Activated CD8-positive, alpha-beta T cell treated with anti-CD3 and anti-CD28 coated beads for 36 hours (primary cell): ENCODE data around the gene CYP3A5. TPM values are rescaled to one million over a fixed set of nuclear protein-coding genes. Genes with fewer than 3 reads are reported as not detected.

Experiments
- ATAC-seq: fragments of 200-7000 bp; cut with Tn5 transposase; one replicate; pipeline ENCODE4 v1.10.0; 2021; ENCODE audit warnings: mild to moderate bottlenecking, moderate library complexity
- CTCF ChIA-PET: fragments of 350-600 bp; sonication (Branson Sonifier 250); formaldehyde crosslinking; loops from one replicate; lab custom pipeline; 2021; ENCODE audit warnings: antibody characterized with exemption; lab: Charles Lee
- POLR2A ChIA-PET: fragments of 350-600 bp; sonication (Branson Sonifier 250); formaldehyde crosslinking; loops from one replicate; lab custom pipeline; 2021; ENCODE audit warnings: antibody characterized with exemption; lab: Charles Lee
- DNase-seq: peaks from one replicate; pipeline ENCODE4 v3.0.0-alpha.2; 2020
- H3K27ac Mint-ChIP-seq: one replicate; pipeline ENCODE4 v1.8.0; 2021; ENCODE audit warnings: mild to moderate bottlenecking, mixed read lengths
- H3K27me3 Mint-ChIP-seq: one replicate; pipeline ENCODE4 v1.8.0; 2021; ENCODE audit warnings: mixed read lengths
- H3K36me3 Mint-ChIP-seq: one replicate; pipeline ENCODE4 v1.8.0; 2021; ENCODE audit warnings: low read depth, mixed read lengths
- H3K4me1 Mint-ChIP-seq: one replicate; pipeline ENCODE4 v1.8.0; 2021; ENCODE audit warnings: low read depth, mixed read lengths
- H3K4me3 Mint-ChIP-seq: one replicate; pipeline ENCODE4 v1.8.0; 2021; ENCODE audit warnings: mild to moderate bottlenecking, moderate library complexity, mixed read lengths
- H3K9me3 Mint-ChIP-seq: one replicate; pipeline ENCODE4 v1.8.0; 2021; ENCODE audit warnings: mixed read lengths
- CTCF ChIP-seq: fragments of 200-600 bp; IDR thresholded peaks from one replicate; pipeline ENCODE4 v1.8.0; 2022; ENCODE audit warnings: antibody characterized with exemption, mild to moderate bottlenecking
- intact Hi-C: fragments of 100-400 bp; cut with micrococcal nuclease; formaldehyde crosslinking; loops from one replicate; pipeline ENCODE4 v1.10.0; 2022
- total RNA-seq, 2 experiments: library from RNA; stranded (reverse); gene quantifications; one replicate each; pipeline ENCODE4 v1.2.3, GENCODE V29; 2021

CYP3A5 gene
- total RNA-seq, 2 experiments from 2014 or later = not detected

GRCh38 chr7:99672573-99672972 is 7.2 kb downstream of the CYP3A5 start:
- H3K27ac Mint-ChIP-seq = no peak overlapping the region
- H3K4me1 Mint-ChIP-seq = peaks cover 24% of the 10 kb centered on the region
- H3K4me3 Mint-ChIP-seq = no peak overlapping the region
- no peaks in the 10 kb centered on the region for H3K27me3 Mint-ChIP-seq
- peaks cover 5% of the 10 kb centered on the region for H3K36me3 Mint-ChIP-seq
- H3K9me3 Mint-ChIP-seq = no peaks in the 10 kb centered on the region
- ATAC-seq = no peak
- no peak for DNase-seq
- intact Hi-C loops = no loop called here
- no peak for TF ChIP-seq CTCF
- ChIA-PET POLR2A (no interaction called here), CTCF (no interaction called here)

- Mint-ChIP-seq H3K36me3 (peaks cover 12% of the 10 kb centered on the region), H3K27me3 (no peaks in the 10 kb centered on the region), H3K4me3 (no peak overlapping the region), H3K9me3 (no peaks in the 10 kb centered on the region), H3K4me1 (peaks cover 28% of the 10 kb centered on the region), H3K27ac (no peak overlapping the region)
- DNase-seq (no peak), ATAC-seq (no peak)
- CTCF ChIA-PET = interaction anchor here (0.9 kb wide), 1 partner anchor 144 kb away, joined by 3 read pairs; no protein-coding TSS in a partner anchor
- POLR2A ChIA-PET = no interaction called here
- TF ChIP-seq CTCF = no peak
- intact Hi-C loops = no loop called here
Observed at GRCh38 chr7:99669782-99670181, 10.0 kb downstream of the CYP3A5 start.

- TF ChIP-seq CTCF = no peak
- Mint-ChIP-seq H3K4me1 (peaks cover 16% of the 10 kb centered on the region), H3K9me3 (peaks cover 2% of the 10 kb centered on the region), H3K36me3 (peaks cover 21% of the 10 kb centered on the region), H3K27ac (no peak overlapping the region), H3K4me3 (no peak overlapping the region), H3K27me3 (no peaks in the 10 kb centered on the region)
- POLR2A ChIA-PET = interaction anchor here (0.5 kb wide), 1 partner anchor 220 kb away, joined by 3 read pairs; no protein-coding TSS in a partner anchor
- DNase-seq (no peak), ATAC-seq (no peak)
- CTCF ChIA-PET = no interaction called here
- intact Hi-C loops = no loop called here
Observed at GRCh38 chr7:99668541-99668940, 11.3 kb downstream of the CYP3A5 start.

GRCh38 chr7:99667179-99667578 is 12.6 kb downstream of the CYP3A5 start:
- intact Hi-C loops = no loop called here
- no peak overlapping the region for H3K27ac Mint-ChIP-seq
- H3K4me1 Mint-ChIP-seq = peaks cover 15% of the 10 kb centered on the region
- ChIA-PET POLR2A (no interaction called here), CTCF (no interaction called here)
- DNase-seq (no peak), ATAC-seq (no peak)
- no peaks in the 10 kb centered on the region for H3K27me3 Mint-ChIP-seq
- TF ChIP-seq CTCF = no peak
- H3K4me3 Mint-ChIP-seq = no peak overlapping the region
- H3K36me3 Mint-ChIP-seq = peaks cover 29% of the 10 kb centered on the region
- H3K9me3 Mint-ChIP-seq = peaks cover 2% of the 10 kb centered on the region

- Mint-ChIP-seq H3K27me3 (no peaks in the 10 kb centered on the region), H3K9me3 (peaks cover 2% of the 10 kb centered on the region), H3K27ac (peak overlapping the region; percentile 8), H3K4me3 (no peak overlapping the region), H3K36me3 (peaks cover 29% of the 10 kb centered on the region), H3K4me1 (peaks cover 15% of the 10 kb centered on the region)
- intact Hi-C loops = no loop called here
- DNase-seq (no peak), ATAC-seq (no peak)
- no peak for TF ChIP-seq CTCF
- CTCF ChIA-PET = interaction anchor here (1.0 kb wide), 1 partner anchor 140 kb away, joined by 3 read pairs; no protein-coding TSS in a partner anchor
- POLR2A ChIA-PET = no interaction called here
Observed at GRCh38 chr7:99666013-99666395, 13.8 kb downstream of the CYP3A5 start.
